Measurements from ENCODE around the gene HOPX.

- TF ChIP-seq POLR2AphosphoS5 (IDR thresholded peaks at IDR 0.05; ENCODE audit: low read depth, low read length), result no peak
- no peak for TF ChIP-seq SIN3A (IDR thresholded peaks at IDR 0.05; ENCODE audit: borderline replicate concordance, insufficient read depth, low read length)
These were observed 54.1 kb downstream of the HOPX start for GRCh38 chr4:56626963-56627362.
